ENCODE measurements around the gene LRTM2. TPM values are rescaled to one million over a fixed set of nuclear protein-coding genes. Genes with fewer than 3 reads are reported as not detected.
"Not testable (repeated sequence)": the region's sequence is repeated elsewhere in the genome, so short reads cannot be mapped to it uniquely, and the experiment has no call there.

The LRTM2 gene
- total RNA-seq, 4 donors from 2014 or later, result not detected

DNA sequence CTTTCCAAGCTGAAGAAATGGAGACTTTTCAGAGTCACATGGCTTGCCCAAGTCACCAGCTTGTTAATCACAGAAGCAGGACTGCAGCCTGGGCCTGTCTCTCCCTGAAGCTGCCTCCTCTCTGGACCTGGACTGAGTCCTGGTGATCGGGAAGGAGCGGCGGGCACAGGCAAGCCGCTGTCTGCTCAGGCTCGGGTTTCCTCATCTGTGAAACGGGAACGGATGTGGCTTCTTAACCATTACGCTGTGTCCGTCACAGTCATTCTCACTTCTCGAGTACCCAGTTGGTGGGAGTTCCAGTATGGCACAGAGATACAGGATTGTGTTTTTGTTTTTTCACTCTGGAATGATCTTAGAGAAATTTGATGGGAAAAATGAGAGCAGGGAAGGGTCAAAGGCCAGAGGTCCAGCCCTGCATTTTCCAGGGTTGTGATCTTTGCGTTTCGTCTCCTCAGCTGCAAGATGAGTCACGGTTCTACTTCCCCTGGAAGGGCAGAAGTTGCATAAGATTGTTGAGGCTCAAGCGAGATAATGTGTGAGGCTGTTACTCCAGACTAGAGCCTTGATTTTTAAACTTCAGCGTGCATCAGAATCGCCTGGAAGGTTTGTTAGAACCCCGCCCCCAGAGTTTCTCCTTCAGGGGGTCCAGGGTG is 7.6 kb upstream of the LRTM2 start:
- TF ChIP-seq, protein P1, sequence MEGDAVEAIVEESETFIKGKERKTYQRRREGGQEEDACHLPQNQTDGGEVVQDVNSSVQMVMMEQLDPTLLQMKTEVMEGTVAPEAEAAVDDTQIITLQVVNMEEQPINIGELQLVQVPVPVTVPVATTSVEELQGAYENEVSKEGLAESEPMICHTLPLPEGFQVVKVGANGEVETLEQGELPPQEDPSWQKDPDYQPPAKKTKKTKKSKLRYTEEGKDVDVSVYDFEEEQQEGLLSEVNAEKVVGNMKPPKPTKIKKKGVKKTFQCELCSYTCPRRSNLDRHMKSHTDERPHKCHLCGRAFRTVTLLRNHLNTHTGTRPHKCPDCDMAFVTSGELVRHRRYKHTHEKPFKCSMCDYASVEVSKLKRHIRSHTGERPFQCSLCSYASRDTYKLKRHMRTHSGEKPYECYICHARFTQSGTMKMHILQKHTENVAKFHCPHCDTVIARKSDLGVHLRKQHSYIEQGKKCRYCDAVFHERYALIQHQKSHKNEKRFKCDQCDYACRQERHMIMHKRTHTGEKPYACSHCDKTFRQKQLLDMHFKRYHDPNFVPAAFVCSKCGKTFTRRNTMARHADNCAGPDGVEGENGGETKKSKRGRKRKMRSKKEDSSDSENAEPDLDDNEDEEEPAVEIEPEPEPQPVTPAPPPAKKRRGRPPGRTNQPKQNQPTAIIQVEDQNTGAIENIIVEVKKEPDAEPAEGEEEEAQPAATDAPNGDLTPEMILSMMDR (IDR thresholded peaks at IDR 0.05), result no peak
- ATAC-seq (ENCODE audit: low FRiP score) (peak; percentile 60), DNase-seq (ENCODE audit: low spot score) (no peak)

DNA sequence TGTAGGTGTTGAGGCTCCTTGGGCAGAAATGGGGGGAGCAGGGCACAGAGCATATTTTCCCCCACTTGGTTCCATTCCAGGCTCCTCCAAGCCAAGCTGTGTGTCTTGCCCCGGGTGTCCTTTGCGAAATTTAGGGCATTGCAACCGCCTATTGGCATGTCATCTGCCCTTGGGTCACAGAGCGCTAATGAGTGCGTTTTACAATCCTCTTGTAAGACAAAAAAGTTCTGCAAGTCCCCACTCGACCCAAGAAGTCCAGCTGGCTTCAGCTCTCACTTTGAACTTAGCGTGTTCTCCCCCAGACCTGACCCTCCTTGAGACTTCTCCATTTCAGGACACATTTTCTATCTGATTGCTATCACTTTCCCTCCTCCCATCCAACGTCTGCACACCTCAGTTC is 6.1 kb upstream of the LRTM2 start:
- TF ChIP-seq, protein P1 (IDR thresholded peaks at IDR 0.05), result no peak

DNA sequence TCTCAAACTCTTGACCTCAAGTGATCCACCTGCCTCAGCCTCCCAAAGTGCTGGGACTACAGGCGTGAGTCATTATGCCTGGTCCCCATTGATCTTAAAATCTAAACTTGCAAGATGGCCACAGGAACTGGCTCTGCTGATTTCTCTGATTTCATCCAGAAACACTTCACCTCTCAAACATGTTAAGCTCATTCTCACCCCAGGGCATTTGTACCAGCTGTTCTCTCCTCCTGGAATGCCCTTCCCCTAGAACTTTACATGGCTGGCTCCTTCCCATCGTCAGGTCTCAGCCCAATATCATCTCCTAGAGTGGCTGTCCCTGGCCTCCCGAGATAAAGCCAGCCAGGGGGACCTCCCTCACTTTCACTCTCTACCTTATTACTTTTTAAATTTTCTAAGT is 5.3 kb upstream of the LRTM2 start:
- DNase-seq (ENCODE audit: low spot score), result no peak
- no peak for ATAC-seq (ENCODE audit: low FRiP score)
- TF ChIP-seq, protein P1 (IDR thresholded peaks at IDR 0.05), result no peak

More for the DNA sequence above, 6.1 kb upstream of the LRTM2 start:
- ATAC-seq (ENCODE audit: low FRiP score) (no peak), DNase-seq (ENCODE audit: low spot score) (no peak)

DNA sequence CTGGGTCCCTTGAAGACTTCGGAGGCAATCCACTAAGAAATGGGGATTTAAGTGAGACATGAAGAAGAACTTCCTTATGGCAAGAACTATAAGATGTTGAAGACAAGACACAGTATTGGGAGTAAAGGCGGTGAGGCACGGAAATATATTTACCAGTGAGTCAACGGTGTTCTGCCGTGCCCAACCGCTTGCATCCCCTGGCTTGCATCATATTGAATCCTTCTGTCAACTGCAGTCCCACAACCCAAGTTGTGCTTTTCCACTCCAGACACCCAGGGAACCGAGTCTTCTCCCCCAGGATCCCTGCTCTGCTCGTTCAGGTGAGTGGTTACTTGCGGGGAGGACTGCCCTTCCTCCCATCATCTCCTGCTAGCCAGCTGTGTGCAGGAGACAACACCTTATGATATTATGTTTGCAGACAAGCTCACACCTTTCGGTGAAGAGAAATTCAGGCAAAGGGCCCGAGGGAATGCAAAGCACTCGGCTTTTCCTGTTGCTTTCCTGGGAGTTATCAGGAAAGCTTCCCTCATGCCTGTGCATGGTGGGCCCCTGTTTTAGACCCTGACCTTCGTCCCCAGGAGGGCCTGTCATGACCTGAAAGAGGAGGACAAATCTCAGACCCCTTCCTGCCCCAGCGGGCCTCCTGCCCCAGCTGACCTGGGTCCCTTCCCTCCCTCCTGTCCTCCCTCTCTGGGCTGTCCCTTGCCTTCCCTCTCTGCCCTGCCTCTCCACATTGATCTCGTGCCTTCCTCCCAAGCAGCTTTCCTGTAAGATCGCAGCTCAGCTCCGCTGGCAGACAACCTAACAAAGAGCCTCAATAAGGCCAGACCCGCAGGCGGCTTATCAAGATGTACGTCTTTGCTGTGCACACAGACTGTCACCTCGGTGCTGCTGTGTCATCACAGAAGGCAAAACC is 4.3 kb upstream of the LRTM2 start:
- TF ChIP-seq, protein P1 (IDR thresholded peaks at IDR 0.05), result no peak
- DNase-seq (ENCODE audit: low spot score) (no peak), ATAC-seq (ENCODE audit: low FRiP score) (no peak)

DNA sequence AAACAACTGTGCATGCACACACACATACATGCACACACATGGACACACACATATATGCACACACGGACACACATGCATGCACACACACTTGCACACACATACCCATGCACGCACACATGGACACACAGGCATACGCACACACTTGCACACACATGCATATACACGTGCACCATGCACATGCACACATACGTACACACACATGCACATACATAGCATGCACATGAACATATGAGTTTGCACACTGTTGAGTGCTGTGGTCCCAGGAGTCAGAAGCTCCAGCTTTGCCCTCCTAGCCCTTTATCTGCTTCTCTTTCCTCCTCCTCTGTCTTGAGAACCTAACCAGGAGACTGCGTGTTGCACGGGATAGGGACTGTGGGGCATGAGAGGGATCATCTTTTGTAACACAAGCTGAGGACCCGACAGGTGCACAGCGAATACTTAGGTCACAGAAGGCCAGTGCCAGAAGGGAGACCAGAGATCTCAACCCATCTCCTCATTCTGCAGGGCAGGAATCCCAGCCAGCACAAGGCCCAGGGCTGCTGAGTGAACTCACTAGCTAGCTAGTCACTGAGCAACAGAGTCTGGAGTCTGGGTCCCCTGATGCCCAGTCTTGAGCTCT is 3.5 kb upstream of the LRTM2 start:
- TF ChIP-seq, protein P1 (IDR thresholded peaks at IDR 0.05), result no peak
- ATAC-seq (ENCODE audit: low FRiP score) (no peak), DNase-seq (ENCODE audit: low spot score) (no peak)

DNA sequence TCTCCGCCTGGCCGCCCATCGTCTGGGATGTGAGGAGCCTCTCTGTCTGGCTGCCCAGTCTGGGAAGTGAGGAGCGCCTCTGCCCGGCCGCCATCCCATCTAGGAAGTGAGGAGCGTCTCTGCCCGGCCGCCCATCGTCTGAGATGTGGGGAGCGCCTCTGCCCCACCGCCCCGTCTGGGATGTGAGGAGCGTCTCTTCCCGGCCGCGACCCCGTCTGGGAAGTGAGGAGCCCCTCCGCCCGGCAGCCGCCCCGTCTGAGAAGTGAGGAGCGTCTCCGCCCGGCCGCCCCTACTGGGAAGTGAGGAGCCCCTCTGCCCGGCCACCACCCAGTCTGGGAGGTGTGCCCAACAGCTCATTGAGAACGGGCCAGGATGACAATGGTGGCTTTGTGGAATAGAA is 2.4 kb upstream of the LRTM2 start:
- DNase-seq (ENCODE audit: low spot score); ATAC-seq (ENCODE audit: low FRiP score): not testable (repeated sequence)

DNA sequence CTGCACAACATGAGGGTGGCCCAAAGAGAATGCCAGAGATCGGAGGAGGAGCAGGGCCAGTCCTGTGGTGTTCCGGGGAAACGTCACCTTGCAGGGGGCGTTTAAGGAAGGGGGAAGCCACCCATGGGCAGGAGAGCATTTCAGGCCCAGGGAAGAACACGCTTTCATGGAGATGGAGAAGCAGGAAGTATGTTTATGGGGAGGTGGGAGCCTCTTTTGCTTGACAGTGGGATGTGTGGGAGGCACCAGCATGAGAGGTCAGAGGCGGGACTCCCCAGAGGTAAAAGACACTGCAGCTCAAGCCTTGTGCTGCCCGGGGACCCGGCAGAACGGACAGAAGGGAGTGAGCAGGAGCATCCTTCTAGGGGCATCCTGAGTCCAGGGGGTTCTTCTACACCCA is 1.3 kb upstream of the LRTM2 start:
- ATAC-seq (ENCODE audit: low FRiP score) (no peak), DNase-seq (ENCODE audit: low spot score) (no peak)
- TF ChIP-seq, protein P1 (IDR thresholded peaks at IDR 0.05), result no peak

Data from omental fat pad (tissue), 4 donors.